GM21619 (cell line): ENCODE results near the gene PIK3R3.

Experiments used
- ATAC-seq: cut with Tn5 transposase; IDR thresholded peaks from one replicate; pipeline ENCODE4 v1.9.1; 2021; ENCODE audit not compliant: unreplicated experiment

PIK3R3 gene

GRCh38 chr1:45995298-45995697, 137.1 kb downstream of the PIK3R3 start:
- no peak for ATAC-seq

DNA sequence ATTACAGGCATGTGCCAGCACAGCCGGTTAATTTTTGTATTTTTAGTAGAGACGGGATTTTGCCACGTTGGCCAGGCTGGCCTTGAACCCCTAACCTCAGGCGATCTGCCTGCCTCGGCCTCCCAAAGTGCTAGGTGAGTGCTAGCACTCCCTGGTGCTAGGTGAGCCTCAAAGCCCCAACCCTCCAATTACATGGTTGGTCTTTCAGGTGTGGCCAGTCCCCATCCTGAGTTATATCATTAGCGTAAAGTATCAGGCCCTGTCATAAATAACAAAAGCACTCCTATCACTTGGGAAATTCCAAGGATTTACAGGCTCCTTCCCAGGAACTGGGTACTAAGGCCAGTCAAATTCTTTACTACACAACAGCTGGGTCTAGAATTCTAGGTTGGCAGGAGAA, 138.0 kb downstream of the PIK3R3 start:
- ATAC-seq: no peak
